H1 (cell line): Measurements from ENCODE around the gene GSK3B. TPM values are rescaled to one million over a fixed set of nuclear protein-coding genes. Genes with fewer than 3 reads are reported as not detected.

Experiments
- CTCF ChIA-PET: fragments of 300-600 bp; sonication (Branson Sonifier 250); formaldehyde crosslinking; loops from one replicate; lab custom pipeline; 2021; ENCODE audit not compliant: partially characterized antibody; lab: Charles Lee
- POLR2A ChIA-PET: fragments of 300-600 bp; sonication (Branson Sonifier 250); formaldehyde crosslinking; loops from one replicate; lab custom pipeline; 2021; ENCODE audit warnings: inconsistent platforms; ENCODE audit not compliant: partially characterized antibody; lab: Charles Lee
- DNase-seq, 2 experiments: peaks; one replicate each; pipeline versions ENCODE4 v3.0.0 to v3.0.0-alpha.2; 2010 to 2022; ENCODE audit warnings: low spot score in 2 of 2, low read depth in 1 of 2, mixed read lengths in 1 of 2
- FAIRE-seq: peaks from 2 replicates; lab custom pipeline; 2011; peaks lifted over from hg19 to GRCh38; lab: Jason Lieb, UNC
- H2AFZ ChIP-seq: 2 replicates; pipeline ENCODE4 v1.8.1; 2012; ENCODE audit warnings: low read length, inconsistent platforms
- H2AK5ac ChIP-seq: 2 replicates; pipeline ENCODE4 v1.6.1; 2013; ENCODE audit warnings: low read depth, low read length
- H2BK120ac ChIP-seq: replicated peaks from 2 replicates; pipeline ENCODE3; 2013; ENCODE audit warnings: low read depth, low read length, inconsistent platforms
- H2BK12ac ChIP-seq: 2 replicates; pipeline ENCODE4 v1.6.1; 2013; ENCODE audit warnings: low read depth, low read length
- H2BK15ac ChIP-seq: 2 replicates; pipeline ENCODE4 v1.6.1; 2013; ENCODE audit warnings: low read length
- H2BK20ac ChIP-seq: 2 replicates; pipeline ENCODE4 v1.6.1; 2013; ENCODE audit warnings: low read length
- H2BK5ac ChIP-seq: 2 replicates; pipeline ENCODE4 v1.6.1; 2013; ENCODE audit warnings: low read depth, low read length
- H3K14ac ChIP-seq: 2 replicates; pipeline ENCODE4 v1.6.1; 2013; ENCODE audit warnings: inconsistent platforms; ENCODE audit not compliant: insufficient read length
- H3K18ac ChIP-seq: 2 replicates; pipeline ENCODE4 v1.6.1; 2013; ENCODE audit warnings: low read length; ENCODE audit errors: extremely low read depth
- H3K23ac ChIP-seq: 2 replicates; pipeline ENCODE4 v1.6.1; 2013; ENCODE audit warnings: inconsistent platforms; ENCODE audit not compliant: insufficient read length
- H3K23me2 ChIP-seq: 2 replicates; pipeline ENCODE4 v1.6.1; 2013; ENCODE audit warnings: low read depth, low read length
- H3K27ac ChIP-seq: 2 replicates; pipeline ENCODE4 v1.6.1; 2011; ENCODE audit warnings: low read depth, low read length, inconsistent platforms
- H3K27me3 ChIP-seq, 4 experiments: replicated peaks in 1 of 4; 1 replicate in 1 of 4; 2 replicates in 3 of 4; pipeline versions ENCODE4 v1.6.1 to v1.8.1; 2011 to 2013; ENCODE audit warnings: low read length in 3 of 4, mild to moderate bottlenecking in 3 of 4, inconsistent platforms in 2 of 4, mixed read lengths in 2 of 4, moderate library complexity in 1 of 4; ENCODE audit not compliant: control insufficient read depth in 3 of 4, insufficient read depth in 3 of 4; ENCODE audit errors: extremely low read depth in 1 of 4
- H3K36me3 ChIP-seq, 4 experiments: 2 replicates each; pipeline versions ENCODE4 v1.6.1 to v1.8.1; 2011 to 2013; ENCODE audit warnings: mild to moderate bottlenecking in 4 of 4, low read length in 3 of 4, moderate library complexity in 2 of 4, control low read depth in 1 of 4, inconsistent platforms in 1 of 4; ENCODE audit not compliant: insufficient read depth in 4 of 4, control insufficient read depth in 2 of 4
- H3K4ac ChIP-seq: replicated peaks from 2 replicates; pipeline ENCODE3; 2013; ENCODE audit warnings: low read length, low read depth, mixed read lengths, inconsistent platforms; ENCODE audit not compliant: insufficient read length
- H3K4me1 ChIP-seq, 4 experiments: replicated peaks in 1 of 4; 1 replicate in 1 of 4; 2 replicates in 3 of 4; pipeline versions ENCODE4 v1.6.1 to v1.8.1; 2011 to 2013; ENCODE audit warnings: low read length in 3 of 4, inconsistent platforms in 2 of 4, mixed read lengths in 1 of 4; ENCODE audit not compliant: insufficient read depth in 4 of 4, control insufficient read depth in 3 of 4
- H3K4me2 ChIP-seq, 2 experiments: 2 replicates each; pipeline versions ENCODE4 v1.6.1 to v1.8.1; 2011 to 2013; ENCODE audit warnings: low read depth in 2 of 2, low read length in 2 of 2, control low read depth in 1 of 2, inconsistent platforms in 1 of 2, mild to moderate bottlenecking in 1 of 2; ENCODE audit not compliant: insufficient read depth in 1 of 2
- H3K4me3 ChIP-seq, 4 experiments: fragments of 200-600, 300-600 bp in 1 of 4; sonication (generic), shearing (Covaris generic), sonication (Bioruptor Twin) in 1 of 4; 2 replicates each; pipeline versions ENCODE4 v1.5.1 to v1.8.1; 2011 to 2016; ENCODE audit warnings: low read length in 4 of 4, low read depth in 3 of 4, control low read depth in 2 of 4, inconsistent platforms in 2 of 4, mild to moderate bottlenecking in 2 of 4, mixed read lengths in 1 of 4, moderate library complexity in 1 of 4; ENCODE audit not compliant: insufficient read depth in 2 of 4; ENCODE audit errors: extremely low read depth in 1 of 4
- H3K56ac ChIP-seq: replicated peaks from 2 replicates; pipeline ENCODE3; 2013; ENCODE audit warnings: low read depth, mild to moderate bottlenecking, mixed read lengths, low read length, inconsistent platforms; ENCODE audit not compliant: insufficient read length
- H3K79me1 ChIP-seq: 2 replicates; pipeline ENCODE4 v1.6.1; 2013; ENCODE audit warnings: low read depth, low read length, control low read depth
- H3K79me2 ChIP-seq, 2 experiments: 2 replicates each; pipeline versions ENCODE4 v1.6.1 to v1.8.1; 2012 to 2013; ENCODE audit warnings: low read length in 2 of 2, mild to moderate bottlenecking in 2 of 2, inconsistent platforms in 1 of 2; ENCODE audit not compliant: insufficient read depth in 2 of 2, control insufficient read depth in 1 of 2
- H3K9ac ChIP-seq, 4 experiments: replicated peaks in 1 of 4; 1 replicate in 1 of 4; 2 replicates in 3 of 4; pipeline versions ENCODE4 v1.6.1 to v1.8.1; 2011 to 2013; ENCODE audit warnings: low read depth in 3 of 4, low read length in 3 of 4, control low read depth in 2 of 4, mild to moderate bottlenecking in 2 of 4, moderate library complexity in 2 of 4, inconsistent platforms in 1 of 4; ENCODE audit errors: extremely low read depth in 1 of 4
- H3K9me3 ChIP-seq, 2 experiments: 2 replicates each; pipeline versions ENCODE4 v1.6.1 to v1.8.1; 2012 to 2013; ENCODE audit warnings: mild to moderate bottlenecking in 2 of 2, moderate library complexity in 2 of 2, control low read depth in 1 of 2, inconsistent platforms in 1 of 2, low read depth in 1 of 2, low read length in 1 of 2, mixed read lengths in 1 of 2; ENCODE audit not compliant: insufficient read depth in 2 of 2
- H4K20me1 ChIP-seq, 2 experiments: replicated peaks in 1 of 2; 2 replicates each; pipeline versions ENCODE3 to v1.8.1; 2011 to 2013; ENCODE audit warnings: inconsistent platforms in 2 of 2, low read length in 2 of 2, mild to moderate bottlenecking in 1 of 2; ENCODE audit not compliant: insufficient read depth in 2 of 2, control insufficient read depth in 1 of 2
- H4K5ac ChIP-seq: 2 replicates; pipeline ENCODE4 v1.6.1; 2013; ENCODE audit warnings: low read length, low read depth, mixed read lengths, inconsistent platforms; ENCODE audit not compliant: insufficient read length
- H4K8ac ChIP-seq: 2 replicates; pipeline ENCODE4 v1.8.0; 2013; ENCODE audit warnings: mild to moderate bottlenecking, moderate library complexity, low read length, inconsistent platforms; ENCODE audit not compliant: insufficient read depth; ENCODE audit errors: extremely low read depth
- H4K91ac ChIP-seq: replicated peaks from 2 replicates; pipeline ENCODE3; 2013; ENCODE audit warnings: low read length, mixed read lengths, inconsistent platforms; ENCODE audit not compliant: insufficient read length
- KDM5A ChIP-seq: fragments of 200-600 bp; IDR thresholded peaks from 2 replicates; pipeline ENCODE4 v1.7.1; 2012; ENCODE audit warnings: mild to moderate bottlenecking, low read length, inconsistent platforms, mixed read lengths
- RBBP5 ChIP-seq: IDR thresholded peaks from 2 replicates; pipeline ENCODE4 v1.7.1; 2012; ENCODE audit warnings: low read depth, mild to moderate bottlenecking, inconsistent platforms, low read length, moderate library complexity, borderline replicate concordance
- SAP30 ChIP-seq: fragments of 300-600 bp; sonication (generic); IDR thresholded peaks from 2 replicates; pipeline ENCODE4 v1.7.1; 2012; ENCODE audit warnings: low read length, moderate library complexity, mild to moderate bottlenecking, inconsistent platforms; ENCODE audit not compliant: insufficient read depth, insufficient replicate concordance
- SRF ChIP-seq: IDR thresholded peaks from 2 replicates; pipeline ENCODE4 v1.6.1; 2011; ENCODE audit warnings: mild to moderate bottlenecking, low read depth, low read length, moderate library complexity
- TAF1 ChIP-seq: IDR thresholded peaks from 2 replicates; pipeline ENCODE4 v1.6.1; 2011; ENCODE audit warnings: mild to moderate bottlenecking, low read depth, low read length
- TBP ChIP-seq: IDR thresholded peaks from 2 replicates; pipeline ENCODE4 v1.6.1; 2011; ENCODE audit warnings: low read depth, low read length, improper control_type of control experiment
- WGBS, 2 experiments: shearing (Covaris generic) in 1 of 2; methylation state at CpG; one replicate each; pipeline versions ENCODE4 v1.1.6 to v1.1.7; 2013 to 2015; ENCODE audit warnings: low lambda C conversion rate in 2 of 2, mixed read lengths in 2 of 2, inconsistent platforms in 1 of 2, low coverage in 1 of 2, missing lambda C conversion rate in 1 of 2; ENCODE audit not compliant: insufficient replicate concordance in 2 of 2, insufficient coverage in 1 of 2, insufficient read length in 1 of 2; ENCODE audit errors: extremely low coverage in 1 of 2, missing lambda C conversion rate in 1 of 2; 5-methylcytosine and 5-hydroxymethylcytosine counted together
- polyA plus RNA-seq, 7 experiments: library from polyadenylated mRNA; depleted of rRNA in 3 of 7; stranded (reverse) in 5 of 7; unstranded in 2 of 7; fragments of >200 nt in 5 of 7; fragments of 200-250 nt in 2 of 7; gene quantifications; 1 replicate in 5 of 7; 2 replicates in 1 of 7; 4 replicates in 1 of 7; pipeline versions ENCODE4 v1.2.1 to v1.2.3, GENCODE V29; 2011 to 2013; ENCODE audit warnings: missing spikeins in 2 of 7, mixed read lengths in 2 of 7
- total RNA-seq: library from RNA; stranded (reverse); fragmentation: NEBNext Ultra II Directional; extraction: Animal tissue kit (Norgen Biotek cat#: 25700); gene quantifications from 2 replicates; pipeline ENCODE4 v1.2.1, GENCODE V29; 2021
- TF ChIP-seq, protein P1 (sequence below), 3 experiments: IDR thresholded peaks; 1 replicate in 2 of 3; 2 replicates in 1 of 3; pipeline versions ENCODE4 v1.5.1 to v1.6.1; 2011; ENCODE audit warnings: low read length in 3 of 3, mild to moderate bottlenecking in 3 of 3, inconsistent platforms in 2 of 3, low read depth in 1 of 3, moderate library complexity in 1 of 3; ENCODE audit not compliant: insufficient read depth in 1 of 3; ENCODE audit errors: control extremely low read depth in 1 of 3
- TF ChIP-seq, protein P2 (sequence below): IDR thresholded peaks from 2 replicates; pipeline ENCODE4 v1.6.1; 2011; ENCODE audit warnings: low read depth, mild to moderate bottlenecking, low read length; ENCODE audit not compliant: insufficient read depth
- TF ChIP-seq, protein P3 (sequence below): IDR thresholded peaks from 2 replicates; pipeline ENCODE4 v1.6.1; 2011; ENCODE audit warnings: low read length, improper control_type of control experiment

The GSK3B gene
- total and polyA plus RNA-seq, 2 of the 8 experiments (the other 6 are each of a cell fraction or from before 2014, with no cell fraction given), result 24.2 to 50.7 TPM

GRCh38 chr3:120100711-120101110 is 6.5 kb upstream of the GSK3B start:
- Histone ChIP-seq H2BK120ac (no peak overlapping the region), H3K27me3 (no peaks in the 10 kb centered on the region), H3K9me3 (no peaks in the 10 kb centered on the region), H4K5ac (no peak overlapping the region), H3K79me2 (peaks cover 0 to 45% of the 10 kb centered on the region in 2 experiments; a peak in 3 of 4 replicates), H3K56ac (no peak overlapping the region), H3K27ac (no peak overlapping the region), H3K4me3 (no peak overlapping the region), H4K8ac (no peak overlapping the region; the same call in 1 of the 2 replicates), H3K4me2 (no peak overlapping the region), H3K18ac (no peak overlapping the region), H2BK5ac (no peak overlapping the region), H2AFZ (no peak overlapping the region), H4K91ac (no peak overlapping the region), H3K36me3 (peaks cover 0 to 19% (median 0%) of the 10 kb centered on the region in 4 experiments; a peak in 2 of 8 replicates), H3K23ac (no peak overlapping the region), H2BK12ac (no peak overlapping the region), H3K23me2 (peaks cover 3% of the 10 kb centered on the region; the same call in 1 of the 2 replicates), H2AK5ac (no peak overlapping the region), H3K4ac (no peak overlapping the region), H3K14ac (no peak overlapping the region), H3K79me1 (no peaks in the 10 kb centered on the region; the same call in 1 of the 2 replicates), H2BK20ac (no peak overlapping the region), H3K9ac (no peak overlapping the region), H2BK15ac (no peak overlapping the region), H4K20me1 (no peaks in the 10 kb centered on the region), H3K4me1 (no peaks in the 10 kb centered on the region)
- no peak for FAIRE-seq
- ChIA-PET CTCF (interaction anchor here (0.8 to 1.8 kb wide), 4 partner anchors 9 to 95 kb away, joined by 3 to 7 read pairs (median 4); no protein-coding TSS in a partner anchor), POLR2A (interaction anchor here (0.9 to 1.8 kb wide), 6 partner anchors 9 to 631 kb away, joined by 3 to 8 read pairs (median 4); no protein-coding TSS in a partner anchor)
- 93% methylated on average over 1 of the region's 1 CpG; no CpG with 5 or more reads in 1 of the 2 experiments for WGBS, 2 experiments
- no peak for DNase-seq
- TF ChIP-seq TBP (no peak), SRF (no peak), SAP30 (no peak), TAF1 (no peak), RBBP5 (no peak), KDM5A (no peak)
- TF ChIP-seq, protein P1, sequence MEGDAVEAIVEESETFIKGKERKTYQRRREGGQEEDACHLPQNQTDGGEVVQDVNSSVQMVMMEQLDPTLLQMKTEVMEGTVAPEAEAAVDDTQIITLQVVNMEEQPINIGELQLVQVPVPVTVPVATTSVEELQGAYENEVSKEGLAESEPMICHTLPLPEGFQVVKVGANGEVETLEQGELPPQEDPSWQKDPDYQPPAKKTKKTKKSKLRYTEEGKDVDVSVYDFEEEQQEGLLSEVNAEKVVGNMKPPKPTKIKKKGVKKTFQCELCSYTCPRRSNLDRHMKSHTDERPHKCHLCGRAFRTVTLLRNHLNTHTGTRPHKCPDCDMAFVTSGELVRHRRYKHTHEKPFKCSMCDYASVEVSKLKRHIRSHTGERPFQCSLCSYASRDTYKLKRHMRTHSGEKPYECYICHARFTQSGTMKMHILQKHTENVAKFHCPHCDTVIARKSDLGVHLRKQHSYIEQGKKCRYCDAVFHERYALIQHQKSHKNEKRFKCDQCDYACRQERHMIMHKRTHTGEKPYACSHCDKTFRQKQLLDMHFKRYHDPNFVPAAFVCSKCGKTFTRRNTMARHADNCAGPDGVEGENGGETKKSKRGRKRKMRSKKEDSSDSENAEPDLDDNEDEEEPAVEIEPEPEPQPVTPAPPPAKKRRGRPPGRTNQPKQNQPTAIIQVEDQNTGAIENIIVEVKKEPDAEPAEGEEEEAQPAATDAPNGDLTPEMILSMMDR (IDR thresholded peaks at IDR 0.05; ENCODE audit: control extremely low read depth in 1 of 3, insufficient read depth in 1 of 3, low read depth in 1 of 3, low read length in 3 of 3), result no peak
- TF ChIP-seq, protein P2, sequence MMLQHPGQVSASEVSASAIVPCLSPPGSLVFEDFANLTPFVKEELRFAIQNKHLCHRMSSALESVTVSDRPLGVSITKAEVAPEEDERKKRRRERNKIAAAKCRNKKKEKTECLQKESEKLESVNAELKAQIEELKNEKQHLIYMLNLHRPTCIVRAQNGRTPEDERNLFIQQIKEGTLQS, result no peak
- TF ChIP-seq, protein P3, sequence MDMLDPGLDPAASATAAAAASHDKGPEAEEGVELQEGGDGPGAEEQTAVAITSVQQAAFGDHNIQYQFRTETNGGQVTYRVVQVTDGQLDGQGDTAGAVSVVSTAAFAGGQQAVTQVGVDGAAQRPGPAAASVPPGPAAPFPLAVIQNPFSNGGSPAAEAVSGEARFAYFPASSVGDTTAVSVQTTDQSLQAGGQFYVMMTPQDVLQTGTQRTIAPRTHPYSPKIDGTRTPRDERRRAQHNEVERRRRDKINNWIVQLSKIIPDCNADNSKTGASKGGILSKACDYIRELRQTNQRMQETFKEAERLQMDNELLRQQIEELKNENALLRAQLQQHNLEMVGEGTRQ, result no peak
